K562 (cell line): ENCODE measurements around the gene NT5C1B. TPM values are rescaled to one million over a fixed set of nuclear protein-coding genes. Genes with fewer than 3 reads are reported as not detected.

Experiments used
- ATAC-seq: fragments of 200-7000 bp; cut with Tn5 transposase; 3 replicates; pipeline ENCODE4 v1.9.1; 2020; ENCODE audit warnings: moderate library complexity
- BruUV-seq: library from RNA; stranded (reverse); fragments of 400-500 nt; replicated peaks from 2 replicates; lab custom pipeline; 2021; lab: Mats Ljungman, UMichigan
- CTCF ChIA-PET: fragments of 300-600 bp; formaldehyde crosslinking; extraction: SDS; loops from one replicate; lab custom pipeline; 2021; ENCODE audit warnings: low intra/inter-chr PET ratio; lab: Yijun Ruan, JAX
- POLR2A ChIA-PET: fragments of 300-600, 350-650 bp; sonication (Branson Sonifier 250); formaldehyde crosslinking; extraction: SDS; loops from one replicate; lab custom pipeline; 2021; ENCODE audit warnings: antibody characterized with exemption, inconsistent platforms; lab: Yijun Ruan, JAX
- DNase-seq, 4 experiments: peaks; one replicate each; pipeline versions ENCODE4 v3.0.0 to v3.0.0-alpha.2; 2011 to 2018; ENCODE audit warnings: low spot score in 3 of 4, mixed read lengths in 3 of 4; ENCODE audit errors: extremely low read depth in 1 of 4
- FAIRE-seq: peaks from 2 replicates; lab custom pipeline; 2011; peaks lifted over from hg19 to GRCh38; lab: Jason Lieb, UNC
- H2AFZ ChIP-seq: 2 replicates; pipeline ENCODE4 v1.6.0; 2011; ENCODE audit warnings: low read depth, low read length, control low read depth, inconsistent platforms
- H3K27ac ChIP-seq: fragments of 200-600 bp; 3 replicates; pipeline ENCODE4 v1.8.0; 2011; ENCODE audit warnings: low read depth, mild to moderate bottlenecking, control low read depth, inconsistent platforms, low read length, moderate library complexity, mixed read lengths; ENCODE audit errors: extremely low read depth
- H3K27me3 ChIP-seq, 2 experiments: fragments of 300-600 bp in 1 of 2; 2 replicates in 1 of 2; 3 replicates in 1 of 2; pipeline versions ENCODE4 v1.6.0 to v1.8.0; 2011; ENCODE audit warnings: inconsistent platforms in 2 of 2, low read length in 2 of 2, mild to moderate bottlenecking in 1 of 2, mixed read lengths in 1 of 2, moderate library complexity in 1 of 2; ENCODE audit not compliant: control insufficient read depth in 2 of 2, insufficient read depth in 2 of 2
- H3K36me3 ChIP-seq: fragments of 300-600 bp; 3 replicates; pipeline ENCODE4 v1.8.0; 2011; ENCODE audit warnings: mild to moderate bottlenecking, low read length, inconsistent platforms; ENCODE audit not compliant: control insufficient read depth, insufficient read depth
- H3K4me1 ChIP-seq, 2 experiments: fragments of 200-600 bp in 1 of 2; replicated peaks in 1 of 2; 2 replicates in 1 of 2; 3 replicates in 1 of 2; pipeline versions ENCODE4 v1.5.1 to v1.8.0; 2011; ENCODE audit warnings: inconsistent platforms in 2 of 2, low read length in 2 of 2, mild to moderate bottlenecking in 1 of 2, mixed read lengths in 1 of 2, moderate library complexity in 1 of 2; ENCODE audit not compliant: control insufficient read depth in 2 of 2, insufficient read depth in 2 of 2
- H3K4me2 ChIP-seq: 2 replicates; pipeline ENCODE4 v1.6.1; 2011; ENCODE audit warnings: low read length, control low read depth, inconsistent platforms, mixed read lengths; ENCODE audit not compliant: insufficient read depth
- H3K4me3 ChIP-seq: fragments of 200-600 bp; sonication (generic), shearing (Covaris generic); 2 replicates; pipeline ENCODE4 v1.5.1; 2016; ENCODE audit warnings: control low read depth, inconsistent platforms
- H3K79me2 ChIP-seq: fragments of 200-600 bp; 3 replicates; pipeline ENCODE4 v1.8.0; 2011; ENCODE audit warnings: low read length, inconsistent platforms; ENCODE audit not compliant: control insufficient read depth, insufficient read depth
- H3K9ac ChIP-seq, 2 experiments: 2 replicates each; pipeline versions ENCODE4 v1.6.0 to v1.6.1; 2011; ENCODE audit warnings: low read depth in 2 of 2, low read length in 2 of 2, control low read depth in 1 of 2, inconsistent platforms in 1 of 2, mild to moderate bottlenecking in 1 of 2, mixed read lengths in 1 of 2; ENCODE audit not compliant: insufficient read depth in 1 of 2
- H3K9me1 ChIP-seq: one replicate; pipeline ENCODE4 v1.6.0; 2011; ENCODE audit warnings: inconsistent platforms, mild to moderate bottlenecking, low read length, moderate library complexity; ENCODE audit not compliant: control insufficient read depth, insufficient read depth
- H3K9me3 ChIP-seq: replicated peaks from 2 replicates; pipeline ENCODE4 v1.5.1; 2011; ENCODE audit warnings: low read depth, low read length, inconsistent platforms; ENCODE audit not compliant: control insufficient read depth, insufficient read depth
- H4K20me1 ChIP-seq: replicated peaks from 2 replicates; pipeline ENCODE4 v1.6.1; 2011; ENCODE audit warnings: low read length, inconsistent platforms, mixed read lengths; ENCODE audit not compliant: control insufficient read depth, insufficient read depth
- FOXA1 ChIP-seq: fragments of 450-650 bp; IDR thresholded peaks from 2 replicates; pipeline ENCODE4 v1.6.1; 2016; ENCODE audit warnings: mild to moderate bottlenecking, borderline replicate concordance
- HDAC6 ChIP-seq: IDR thresholded peaks from 2 replicates; pipeline ENCODE4 v1.6.1; 2012; ENCODE audit warnings: low read depth, mild to moderate bottlenecking, control low read depth, inconsistent platforms, low read length, moderate library complexity
- LCOR ChIP-seq: sonication (generic); formaldehyde crosslinking; IDR thresholded peaks from 2 replicates; pipeline ENCODE4 v1.8.0; 2022; ENCODE audit warnings: mild to moderate bottlenecking, missing genetic modification reagents
- PYGO2 ChIP-seq: fragments of 450-650 bp; IDR thresholded peaks from 2 replicates; pipeline ENCODE4 v1.6.1; 2016; ENCODE audit warnings: mild to moderate bottlenecking, missing genetic modification characterization, moderate library complexity, missing compliant biosample characterization
- TAL1 ChIP-seq: fragments of 450-650 bp; IDR thresholded peaks from 2 replicates; pipeline ENCODE4 v1.6.1; 2016; ENCODE audit warnings: mild to moderate bottlenecking
- THAP12 ChIP-seq: fragments of 250-450 bp; sonication (Bioruptor Pico); IDR thresholded peaks from 2 replicates; pipeline ENCODE4 v1.9.0; 2021; ENCODE audit warnings: mild to moderate bottlenecking, inconsistent platforms
- ZBTB33 ChIP-seq: sonication (generic); formaldehyde crosslinking; IDR thresholded peaks from 2 replicates; pipeline ENCODE4 v1.8.1; 2023; ENCODE audit warnings: mild to moderate bottlenecking, missing genetic modification reagents
- ZNF217 ChIP-seq: sonication (generic); formaldehyde crosslinking; IDR thresholded peaks from 2 replicates; pipeline ENCODE4 v1.8.0; 2022; ENCODE audit warnings: mild to moderate bottlenecking, missing genetic modification reagents
- ZNF398 ChIP-seq: fragments of 250-450 bp; sonication (Bioruptor Pico); IDR thresholded peaks from 2 replicates; pipeline ENCODE4 v1.8.0; 2021; ENCODE audit warnings: moderate library complexity, mild to moderate bottlenecking, inconsistent platforms
- in situ Hi-C: fragments of 300-500 bp; cut with MboI; formaldehyde crosslinking; loops from 4 replicates; pipeline ENCODE4 v1.15.0; 2018; ENCODE audit warnings: inconsistent platforms, mixed read lengths
- intact Hi-C: fragments of 100-400 bp; cut with micrococcal nuclease; formaldehyde crosslinking; loops from 2 replicates; pipeline ENCODE4 v1.14.2; 2022
- polyA plus RNA-seq, 8 experiments: library from polyadenylated mRNA; depleted of rRNA in 4 of 8; stranded (reverse) in 5 of 8; unstranded in 3 of 8; fragments of >200 nt; fragmentation: Nextera tagmentation in 2 of 8; fragmentation: Illumina TruSeq in 1 of 8; extraction: Ambion mirVana in 2 of 8; extraction: Trizol in 1 of 8; gene quantifications; 2 replicates each; pipeline versions ENCODE4 v1.2.1 to v1.2.3, GENCODE V29; 2011 to 2014; ENCODE audit warnings: inconsistent platforms in 1 of 8, missing spikeins in 1 of 8
- total RNA-seq, 7 experiments: library from RNA; depleted of rRNA in 6 of 7; stranded (reverse); fragments of >200 nt in 6 of 7; fragmentation: Illumina TruSeq in 2 of 7; extraction: Trizol in 2 of 7; gene quantifications; 2 replicates each; pipeline versions ENCODE4 v1.2.1 to v1.2.3, GENCODE V29; 2011 to 2021; ENCODE audit warnings: low replicate concordance in 1 of 7

Gene NT5C1B
- total and polyA plus RNA-seq, 9 of the 15 experiments (the other 6 are each of a cell fraction or from before 2014, with no cell fraction given), result 0.07 TPM; not detected in 8

- DNase-seq (no peak), FAIRE-seq (no peak), ATAC-seq (no peak)
- no peaks in the 10 kb centered on the region for H3K27me3 ChIP-seq
- H3K4me2 ChIP-seq, result no peak overlapping the region
- H3K9me1 ChIP-seq, result no peaks in the 10 kb centered on the region
- in situ Hi-C loops, result no loop called here
- POLR2A ChIA-PET, result no interaction called here
- H3K9ac ChIP-seq, result no peak overlapping the region
- H3K4me1 ChIP-seq, result no peaks in the 10 kb centered on the region
- TF ChIP-seq TAL1 (no peak), LCOR (CRISPR knock-in tag) (no peak), ZNF217 (no peak), HDAC6 (no peak), PYGO2 (tag) (no peak), FOXA1 (no peak), THAP12 (CRISPR knock-in tag) (no peak), ZNF398 (CRISPR knock-in tag) (no peak), ZBTB33 (CRISPR knock-in tag) (no peak)
- no peaks in the 10 kb centered on the region for H4K20me1 ChIP-seq
- no peak overlapping the region for H2AFZ ChIP-seq
- CTCF ChIA-PET, result no interaction called here
- no peaks in the 10 kb centered on the region for H3K36me3 ChIP-seq
- no peak overlapping the region for H3K4me3 ChIP-seq
- no peaks in the 10 kb centered on the region for H3K9me3 ChIP-seq
- no peaks in the 10 kb centered on the region for H3K79me2 ChIP-seq
- no peak overlapping the region for H3K27ac ChIP-seq
- intact Hi-C loops, result no loop called here
- BruUV-seq, result no TSS peak
Measured at GRCh38 chr2:18578033-18578432, 11.3 kb downstream of the NT5C1B start.
